G401.6 (cell line): ENCODE measurements around the gene LHX4.

ENCODE experiments used
- FAIRE-seq: peaks from 2 replicates; lab custom pipeline; 2012; peaks lifted over from hg19 to GRCh38; lab: Jason Lieb, UNC

Gene LHX4

GRCh38 chr1:180229483-180230415, at the start of gene LHX4:
LHX4 (plus strand) TSS chr1:180230264; CDS start chr1:180230530, 266 bp downstream.
- FAIRE-seq: no peak

- no peak for FAIRE-seq
These were observed 49.0 kb upstream of the LHX4 start for GRCh38 chr1:180181048-180181447.

- FAIRE-seq: no peak
These were observed 47.9 kb upstream of the LHX4 start for GRCh38 chr1:180181996-180182642.

- no peak for FAIRE-seq
These were observed 47.3 kb upstream of the LHX4 start for GRCh38 chr1:180182643-180183311.

GRCh38 chr1:180183426-180183825, 46.6 kb upstream of the LHX4 start:
- FAIRE-seq: no peak

- FAIRE-seq: no peak
These were observed 46.0 kb upstream of the LHX4 start for GRCh38 chr1:180184041-180184440.

GRCh38 chr1:180185281-180185680, 44.8 kb upstream of the LHX4 start:
- FAIRE-seq: no peak

- no peak for FAIRE-seq
These were observed 44.0 kb upstream of the LHX4 start for GRCh38 chr1:180185971-180186645.

- no peak for FAIRE-seq
These were observed 43.2 kb upstream of the LHX4 start for GRCh38 chr1:180186831-180187230.

GRCh38 chr1:180187626-180188025, 42.4 kb upstream of the LHX4 start:
- no peak for FAIRE-seq

- FAIRE-seq: no peak
These were observed 42.0 kb upstream of the LHX4 start for GRCh38 chr1:180188091-180188506.

GRCh38 chr1:180188684-180189175, 41.3 kb upstream of the LHX4 start:
- no peak for FAIRE-seq

- FAIRE-seq: no peak
These were observed 40.0 kb upstream of the LHX4 start for GRCh38 chr1:180190091-180190490.

- FAIRE-seq: no peak
These were observed 37.9 kb upstream of the LHX4 start for GRCh38 chr1:180192172-180192571.

- no peak for FAIRE-seq
These were observed 36.7 kb upstream of the LHX4 start for GRCh38 chr1:180193141-180194047.

- FAIRE-seq: no peak
These were observed 36.0 kb upstream of the LHX4 start for GRCh38 chr1:180194048-180194425.

GRCh38 chr1:180194546-180195207, 35.4 kb upstream of the LHX4 start:
- FAIRE-seq: no peak

- no peak for FAIRE-seq
These were observed 34.7 kb upstream of the LHX4 start for GRCh38 chr1:180195401-180195800.

- FAIRE-seq: no peak
These were observed 34.1 kb upstream of the LHX4 start for GRCh38 chr1:180195916-180196315.

GRCh38 chr1:180196436-180197003, 33.5 kb upstream of the LHX4 start:
- no peak for FAIRE-seq
